ENCODE data around the gene GSTK1.

The GSTK1 gene

DNA sequence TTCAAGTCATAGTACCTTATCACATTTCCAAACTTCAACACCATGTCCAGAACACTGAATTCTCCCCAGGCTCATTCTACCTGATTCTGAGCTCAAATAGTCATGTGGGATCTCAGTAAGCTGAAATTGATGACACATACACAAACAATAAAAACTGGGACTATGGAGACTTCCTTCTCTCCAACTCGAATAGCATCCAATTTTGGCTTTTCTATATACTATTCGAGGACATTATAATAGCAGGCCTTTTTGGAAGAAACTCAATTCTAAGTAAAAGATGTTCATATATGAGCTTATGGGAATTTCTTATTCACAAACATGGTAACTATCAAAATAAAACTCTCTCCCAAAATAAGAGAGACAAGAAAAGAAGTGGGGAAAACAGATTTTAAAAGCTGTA lies 42.0 kb upstream of the GSTK1 start:
- no peaks in the 10 kb centered on the region for H3K36me3 ChIP-seq (ENCODE audit: insufficient read depth, low read length)
- H4K20me1 ChIP-seq (ENCODE audit: insufficient read depth, low read length, poor library complexity, severe bottlenecking), result no peaks in the 10 kb centered on the region
- no peaks in the 10 kb centered on the region for H3K9me3 ChIP-seq (ENCODE audit: insufficient read depth, low read depth, low read length)
- no peak overlapping the region for H3K4me2 ChIP-seq (ENCODE audit: low read depth, low read length, poor library complexity, severe bottlenecking)
- no peaks in the 10 kb centered on the region for H3K27me3 ChIP-seq (ENCODE audit: insufficient read depth, low read length, poor library complexity, severe bottlenecking)
- H3K79me2 ChIP-seq (ENCODE audit: insufficient read depth, low read length), result no peaks in the 10 kb centered on the region
- H2AFZ ChIP-seq (ENCODE audit: low read length), result no peak overlapping the region
- H3K9me2 ChIP-seq (replicated peaks; ENCODE audit: low read depth, low read length), result no peaks in the 10 kb centered on the region
- H3K9ac ChIP-seq (ENCODE audit: low read depth, low read length, poor library complexity, severe bottlenecking), result no peak overlapping the region
- H3K4me1 ChIP-seq (ENCODE audit: insufficient read depth, low read length, poor library complexity, severe bottlenecking), result no peaks in the 10 kb centered on the region
- H3F3A ChIP-seq (ENCODE audit: low read depth), result no peaks in the 10 kb centered on the region
- TF ChIP-seq, protein P1, sequence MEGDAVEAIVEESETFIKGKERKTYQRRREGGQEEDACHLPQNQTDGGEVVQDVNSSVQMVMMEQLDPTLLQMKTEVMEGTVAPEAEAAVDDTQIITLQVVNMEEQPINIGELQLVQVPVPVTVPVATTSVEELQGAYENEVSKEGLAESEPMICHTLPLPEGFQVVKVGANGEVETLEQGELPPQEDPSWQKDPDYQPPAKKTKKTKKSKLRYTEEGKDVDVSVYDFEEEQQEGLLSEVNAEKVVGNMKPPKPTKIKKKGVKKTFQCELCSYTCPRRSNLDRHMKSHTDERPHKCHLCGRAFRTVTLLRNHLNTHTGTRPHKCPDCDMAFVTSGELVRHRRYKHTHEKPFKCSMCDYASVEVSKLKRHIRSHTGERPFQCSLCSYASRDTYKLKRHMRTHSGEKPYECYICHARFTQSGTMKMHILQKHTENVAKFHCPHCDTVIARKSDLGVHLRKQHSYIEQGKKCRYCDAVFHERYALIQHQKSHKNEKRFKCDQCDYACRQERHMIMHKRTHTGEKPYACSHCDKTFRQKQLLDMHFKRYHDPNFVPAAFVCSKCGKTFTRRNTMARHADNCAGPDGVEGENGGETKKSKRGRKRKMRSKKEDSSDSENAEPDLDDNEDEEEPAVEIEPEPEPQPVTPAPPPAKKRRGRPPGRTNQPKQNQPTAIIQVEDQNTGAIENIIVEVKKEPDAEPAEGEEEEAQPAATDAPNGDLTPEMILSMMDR (conservative IDR thresholded peaks at IDR 0.05; ENCODE audit: low read length), result no peak
- TF ChIP-seq EZH2phosphoT487 (IDR thresholded peaks at IDR 0.05; ENCODE audit: borderline replicate concordance), result no peak
- no peak overlapping the region for H3K4me3 ChIP-seq (ENCODE audit: low read length, poor library complexity, severe bottlenecking)

DNA sequence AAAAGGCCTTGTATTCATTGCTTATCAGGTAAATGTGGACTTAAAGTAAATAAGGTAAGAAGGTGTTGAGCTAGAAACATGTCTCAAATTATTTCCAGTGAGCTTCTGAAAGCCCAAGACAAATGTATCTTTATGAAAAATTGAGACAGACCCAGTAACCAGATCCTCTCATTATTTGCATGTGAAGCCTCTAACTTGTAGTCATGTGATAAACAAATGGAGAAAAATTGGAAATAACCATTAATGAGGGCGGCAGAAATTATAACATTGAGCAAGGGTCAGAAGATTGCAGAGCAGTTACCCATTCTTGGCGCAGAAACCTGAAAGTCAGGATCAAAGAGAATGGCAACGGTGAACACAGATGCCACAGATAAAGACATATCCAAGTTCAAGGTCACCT lies 41.5 kb upstream of the GSTK1 start, which contains the start of gene TAS2R40:
TSS of gene TAS2R40 (plus strand) at position 301 of the 400 bp plus-strand sequence. CDS start at position 343, 42 bp downstream.
- no peaks in the 10 kb centered on the region for H3K79me2 ChIP-seq (ENCODE audit: insufficient read depth, low read length)
- H3K4me1 ChIP-seq (ENCODE audit: insufficient read depth, low read length, poor library complexity, severe bottlenecking), result no peaks in the 10 kb centered on the region
- no peaks in the 10 kb centered on the region for H3K36me3 ChIP-seq (ENCODE audit: insufficient read depth, low read length)
- no peaks in the 10 kb centered on the region for H3K9me2 ChIP-seq (replicated peaks; ENCODE audit: low read depth, low read length)
- TF ChIP-seq EZH2phosphoT487 (IDR thresholded peaks at IDR 0.05; ENCODE audit: borderline replicate concordance), result no peak
- H3K4me3 ChIP-seq (ENCODE audit: low read length, poor library complexity, severe bottlenecking), result no peak within 1 kb of the TSS
- no peaks in the 10 kb centered on the region for H3K27me3 ChIP-seq (ENCODE audit: insufficient read depth, low read length, poor library complexity, severe bottlenecking)
- H3K4me2 ChIP-seq (ENCODE audit: low read depth, low read length, poor library complexity, severe bottlenecking), result no peak within 1 kb of the TSS
- no peak within 1 kb of the TSS for H3K9ac ChIP-seq (ENCODE audit: low read depth, low read length, poor library complexity, severe bottlenecking)
- H3F3A ChIP-seq (ENCODE audit: low read depth), result no peaks in the 10 kb centered on the region
- H3K9me3 ChIP-seq (ENCODE audit: insufficient read depth, low read depth, low read length), result no peaks in the 10 kb centered on the region
- H4K20me1 ChIP-seq (ENCODE audit: insufficient read depth, low read length, poor library complexity, severe bottlenecking), result no peaks in the 10 kb centered on the region
- H2AFZ ChIP-seq (ENCODE audit: low read length), result no peak within 1 kb of the TSS

DNA sequence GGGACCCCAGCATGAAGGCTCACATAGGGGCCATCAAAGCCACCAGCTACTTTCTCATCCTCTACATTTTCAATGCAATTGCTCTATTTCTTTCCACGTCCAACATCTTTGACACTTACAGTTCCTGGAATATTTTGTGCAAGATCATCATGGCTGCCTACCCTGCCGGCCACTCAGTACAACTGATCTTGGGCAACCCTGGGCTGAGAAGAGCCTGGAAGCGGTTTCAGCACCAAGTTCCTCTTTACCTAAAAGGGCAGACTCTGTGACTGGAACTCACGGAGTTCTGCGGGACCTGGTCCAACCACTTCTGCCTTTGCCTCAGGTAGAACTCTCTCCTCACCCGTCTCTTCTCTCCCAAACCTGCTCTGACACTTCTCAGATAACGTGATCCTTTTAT lies 40.5 kb upstream of the GSTK1 start:
- Histone ChIP-seq H4K20me1 (ENCODE audit: insufficient read depth, low read length, poor library complexity, severe bottlenecking) (no peaks in the 10 kb centered on the region), H3K27me3 (ENCODE audit: insufficient read depth, low read length, poor library complexity, severe bottlenecking) (no peaks in the 10 kb centered on the region), H3F3A (ENCODE audit: low read depth) (no peaks in the 10 kb centered on the region), H3K79me2 (ENCODE audit: insufficient read depth, low read length) (no peaks in the 10 kb centered on the region), H3K36me3 (ENCODE audit: insufficient read depth, low read length) (no peaks in the 10 kb centered on the region), H3K4me1 (ENCODE audit: insufficient read depth, low read length, poor library complexity, severe bottlenecking) (no peaks in the 10 kb centered on the region), H3K4me3 (ENCODE audit: low read length, poor library complexity, severe bottlenecking) (no peak overlapping the region), H2AFZ (ENCODE audit: low read length) (no peak overlapping the region), H3K9me3 (ENCODE audit: insufficient read depth, low read depth, low read length) (no peaks in the 10 kb centered on the region), H3K9me2 (replicated peaks; ENCODE audit: low read depth, low read length) (no peaks in the 10 kb centered on the region), H3K4me2 (ENCODE audit: low read depth, low read length, poor library complexity, severe bottlenecking) (no peak overlapping the region), H3K9ac (ENCODE audit: low read depth, low read length, poor library complexity, severe bottlenecking) (no peak overlapping the region)
- TF ChIP-seq, protein P1 (conservative IDR thresholded peaks at IDR 0.05; ENCODE audit: low read length), result no peak
- TF ChIP-seq EZH2phosphoT487 (IDR thresholded peaks at IDR 0.05; ENCODE audit: borderline replicate concordance), result no peak

DNA sequence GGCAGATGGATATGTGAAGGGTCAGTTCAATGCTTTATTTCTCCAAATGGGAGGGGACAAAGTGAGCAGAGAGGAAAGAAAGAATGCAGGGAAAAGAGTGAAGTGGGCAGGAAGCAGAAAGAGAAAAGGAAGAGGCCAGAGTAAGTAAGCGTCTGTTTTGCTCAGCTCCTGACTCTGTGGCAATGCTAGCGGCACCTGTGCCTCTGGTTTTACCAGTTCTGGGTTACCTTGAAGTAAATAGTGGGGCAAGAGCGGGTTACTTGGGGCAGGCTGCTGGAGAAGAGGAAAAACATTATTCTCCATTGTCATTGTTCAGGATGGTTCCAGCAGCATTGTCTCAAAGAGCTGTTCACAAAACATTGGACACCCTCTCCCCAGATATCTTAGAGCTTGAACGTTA lies 39.5 kb upstream of the GSTK1 start:
- Histone ChIP-seq H3K4me3 (ENCODE audit: low read length, poor library complexity, severe bottlenecking) (no peak overlapping the region), H3K9me2 (replicated peaks; ENCODE audit: low read depth, low read length) (no peaks in the 10 kb centered on the region), H3K9ac (ENCODE audit: low read depth, low read length, poor library complexity, severe bottlenecking) (no peak overlapping the region), H3K27me3 (ENCODE audit: insufficient read depth, low read length, poor library complexity, severe bottlenecking) (no peaks in the 10 kb centered on the region), H3F3A (ENCODE audit: low read depth) (no peaks in the 10 kb centered on the region), H3K4me1 (ENCODE audit: insufficient read depth, low read length, poor library complexity, severe bottlenecking) (no peaks in the 10 kb centered on the region), H2AFZ (ENCODE audit: low read length) (no peak overlapping the region), H3K9me3 (ENCODE audit: insufficient read depth, low read depth, low read length) (no peaks in the 10 kb centered on the region), H4K20me1 (ENCODE audit: insufficient read depth, low read length, poor library complexity, severe bottlenecking) (no peaks in the 10 kb centered on the region), H3K36me3 (ENCODE audit: insufficient read depth, low read length) (no peaks in the 10 kb centered on the region), H3K79me2 (ENCODE audit: insufficient read depth, low read length) (no peaks in the 10 kb centered on the region), H3K4me2 (ENCODE audit: low read depth, low read length, poor library complexity, severe bottlenecking) (no peak overlapping the region)
- TF ChIP-seq EZH2phosphoT487 (IDR thresholded peaks at IDR 0.05; ENCODE audit: borderline replicate concordance), result no peak
- TF ChIP-seq, protein P1 (conservative IDR thresholded peaks at IDR 0.05; ENCODE audit: low read length), result no peak
